Panc1 (cell line): Measurements from ENCODE around the gene DCAF8. TPM values are rescaled to one million over a fixed set of nuclear protein-coding genes. Genes with fewer than 3 reads are reported as not detected.

ENCODE experiments used
- ATAC-seq: fragments of 200-7000 bp; cut with Tn5 transposase; 2 replicates; pipeline ENCODE4 v1.9.1; 2020; ENCODE audit warnings: mild to moderate bottlenecking, moderate library complexity
- BruUV-seq: library from RNA; stranded (reverse); fragments of 400-500 nt; replicated peaks from 2 replicates; lab custom pipeline; 2021; lab: Mats Ljungman, UMichigan
- CTCF ChIA-PET: fragments of 300-600 bp; sonication (Branson Sonifier 250); formaldehyde crosslinking; loops from one replicate; lab custom pipeline; 2022; ENCODE audit warnings: antibody characterized with exemption; lab: Charles Lee
- POLR2A ChIA-PET: fragments of 300-600 bp; sonication (Branson Sonifier 250); formaldehyde crosslinking; loops from one replicate; lab custom pipeline; 2022; ENCODE audit warnings: antibody characterized with exemption; lab: Charles Lee
- DNase-seq: peaks from one replicate; pipeline ENCODE4 v3.0.0-alpha.2; 2010; ENCODE audit warnings: low read depth, low spot score
- H3K27ac ChIP-seq: 2 replicates; pipeline ENCODE4 v1.5.1; 2011; ENCODE audit warnings: mild to moderate bottlenecking, low read length, inconsistent platforms
- H3K27me3 ChIP-seq: fragments of 200-500 bp; sonication (Bioruptor generic); 2 replicates; pipeline ENCODE4 v1.6.0; 2014; ENCODE audit warnings: low read length, inconsistent platforms; ENCODE audit not compliant: control insufficient read depth, insufficient read depth
- H3K36me3 ChIP-seq: fragments of 200-500 bp; sonication (Bioruptor generic); 2 replicates; pipeline ENCODE4 v1.5.1; 2014; ENCODE audit warnings: inconsistent platforms, mild to moderate bottlenecking, low read length, moderate library complexity; ENCODE audit not compliant: control insufficient read depth, insufficient read depth
- H3K4me1 ChIP-seq: 2 replicates; pipeline ENCODE4 v1.5.1; 2011; ENCODE audit warnings: inconsistent platforms, mild to moderate bottlenecking, low read length, moderate library complexity; ENCODE audit not compliant: control insufficient read depth, insufficient read depth
- H3K4me3 ChIP-seq, 2 experiments: 2 replicates each; pipeline ENCODE4 v1.5.1; 2011 to 2012; ENCODE audit warnings: low read depth in 2 of 2, low read length in 2 of 2, mild to moderate bottlenecking in 2 of 2, inconsistent platforms in 1 of 2, moderate library complexity in 1 of 2
- H3K9me3 ChIP-seq: fragments of 200-500 bp; sonication (Bioruptor generic); 2 replicates; pipeline ENCODE4 v1.5.1; 2014; ENCODE audit warnings: low read depth, mild to moderate bottlenecking, inconsistent platforms, low read length, moderate library complexity; ENCODE audit not compliant: control insufficient read depth, insufficient read depth
- POLR2AphosphoS5 ChIP-seq: IDR thresholded peaks from 2 replicates; pipeline ENCODE4 v1.6.1; 2012; ENCODE audit warnings: mild to moderate bottlenecking, low read depth, low read length, moderate library complexity
- SIN3A ChIP-seq: IDR thresholded peaks from 2 replicates; pipeline ENCODE4 v1.6.1; 2012; ENCODE audit warnings: low read depth, mild to moderate bottlenecking, low read length, moderate library complexity, borderline replicate concordance; ENCODE audit not compliant: insufficient read depth
- TCF7L2 ChIP-seq: IDR thresholded peaks from 2 replicates; pipeline ENCODE4 v1.6.1; 2011; ENCODE audit warnings: mild to moderate bottlenecking, low read depth, low read length, inconsistent platforms
- in situ Hi-C: cut with HindIII; loops from 2 replicates; pipeline ENCODE4 v1.10.0; 2016; ENCODE audit warnings: low sequenced_read_pairs, low pct_unique_long_range_greater_than_20kb
- intact Hi-C: fragments of 100-400 bp; cut with micrococcal nuclease; formaldehyde crosslinking; loops from one replicate; pipeline ENCODE4 v1.10.0; 2022; ENCODE audit not compliant: unreplicated experiment
- total RNA-seq: library from RNA; stranded (reverse); gene quantifications from one replicate; pipeline ENCODE4 v1.2.1, GENCODE V29; 2021; ENCODE audit not compliant: unreplicated experiment
- TF ChIP-seq, protein P1 (sequence below), 2 experiments: IDR thresholded peaks; 2 replicates each; pipeline ENCODE4 v1.6.1; 2011 to 2012; ENCODE audit warnings: low read depth in 2 of 2, control low read depth in 1 of 2, low read length in 1 of 2, mild to moderate bottlenecking in 1 of 2, moderate library complexity in 1 of 2; ENCODE audit not compliant: insufficient read depth in 1 of 2
- TF ChIP-seq, protein P2 (sequence below): fragments of 450-650 bp; IDR thresholded peaks from 2 replicates; pipeline ENCODE4 v1.5.1; 2017; ENCODE audit warnings: mild to moderate bottlenecking

DCAF8 gene
- total RNA-seq, 1 experiment from 2014 or later = 127 TPM

DNA sequence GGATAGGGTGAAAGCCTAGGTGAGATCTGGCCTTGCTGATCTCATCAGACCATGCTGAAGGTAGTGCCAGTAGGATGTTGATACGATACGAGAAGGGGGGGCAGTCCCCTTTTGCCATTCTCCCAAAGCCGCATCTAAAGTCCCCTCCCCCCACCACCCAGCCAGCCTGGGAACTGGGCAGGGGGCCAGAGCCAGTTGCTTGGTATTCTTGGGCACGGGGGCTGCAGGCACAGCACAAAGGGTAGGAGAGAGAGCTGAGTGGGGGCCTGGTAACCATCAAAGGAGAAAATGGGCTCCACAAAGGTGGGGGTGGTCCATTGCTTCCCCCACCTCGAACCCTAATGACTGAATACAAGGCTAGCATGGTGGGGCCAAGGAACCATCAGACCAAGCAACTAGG is 51.8 kb downstream of the DCAF8 start:
- no peaks in the 10 kb centered on the region for H3K27me3 ChIP-seq
- ChIA-PET CTCF (no interaction called here), POLR2A (no interaction called here)
- no peak overlapping the region for H3K4me3 ChIP-seq
- no peak for TF ChIP-seq TCF7L2
- TF ChIP-seq POLR2AphosphoS5 = no peak
- TF ChIP-seq, protein P1, sequence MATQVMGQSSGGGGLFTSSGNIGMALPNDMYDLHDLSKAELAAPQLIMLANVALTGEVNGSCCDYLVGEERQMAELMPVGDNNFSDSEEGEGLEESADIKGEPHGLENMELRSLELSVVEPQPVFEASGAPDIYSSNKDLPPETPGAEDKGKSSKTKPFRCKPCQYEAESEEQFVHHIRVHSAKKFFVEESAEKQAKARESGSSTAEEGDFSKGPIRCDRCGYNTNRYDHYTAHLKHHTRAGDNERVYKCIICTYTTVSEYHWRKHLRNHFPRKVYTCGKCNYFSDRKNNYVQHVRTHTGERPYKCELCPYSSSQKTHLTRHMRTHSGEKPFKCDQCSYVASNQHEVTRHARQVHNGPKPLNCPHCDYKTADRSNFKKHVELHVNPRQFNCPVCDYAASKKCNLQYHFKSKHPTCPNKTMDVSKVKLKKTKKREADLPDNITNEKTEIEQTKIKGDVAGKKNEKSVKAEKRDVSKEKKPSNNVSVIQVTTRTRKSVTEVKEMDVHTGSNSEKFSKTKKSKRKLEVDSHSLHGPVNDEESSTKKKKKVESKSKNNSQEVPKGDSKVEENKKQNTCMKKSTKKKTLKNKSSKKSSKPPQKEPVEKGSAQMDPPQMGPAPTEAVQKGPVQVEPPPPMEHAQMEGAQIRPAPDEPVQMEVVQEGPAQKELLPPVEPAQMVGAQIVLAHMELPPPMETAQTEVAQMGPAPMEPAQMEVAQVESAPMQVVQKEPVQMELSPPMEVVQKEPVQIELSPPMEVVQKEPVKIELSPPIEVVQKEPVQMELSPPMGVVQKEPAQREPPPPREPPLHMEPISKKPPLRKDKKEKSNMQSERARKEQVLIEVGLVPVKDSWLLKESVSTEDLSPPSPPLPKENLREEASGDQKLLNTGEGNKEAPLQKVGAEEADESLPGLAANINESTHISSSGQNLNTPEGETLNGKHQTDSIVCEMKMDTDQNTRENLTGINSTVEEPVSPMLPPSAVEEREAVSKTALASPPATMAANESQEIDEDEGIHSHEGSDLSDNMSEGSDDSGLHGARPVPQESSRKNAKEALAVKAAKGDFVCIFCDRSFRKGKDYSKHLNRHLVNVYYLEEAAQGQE (IDR thresholded peaks at IDR 0.05; ENCODE audit: insufficient read depth in 1 of 2, low read depth in 2 of 2, low read length in 1 of 2) = no peak
- TF ChIP-seq, protein P2, sequence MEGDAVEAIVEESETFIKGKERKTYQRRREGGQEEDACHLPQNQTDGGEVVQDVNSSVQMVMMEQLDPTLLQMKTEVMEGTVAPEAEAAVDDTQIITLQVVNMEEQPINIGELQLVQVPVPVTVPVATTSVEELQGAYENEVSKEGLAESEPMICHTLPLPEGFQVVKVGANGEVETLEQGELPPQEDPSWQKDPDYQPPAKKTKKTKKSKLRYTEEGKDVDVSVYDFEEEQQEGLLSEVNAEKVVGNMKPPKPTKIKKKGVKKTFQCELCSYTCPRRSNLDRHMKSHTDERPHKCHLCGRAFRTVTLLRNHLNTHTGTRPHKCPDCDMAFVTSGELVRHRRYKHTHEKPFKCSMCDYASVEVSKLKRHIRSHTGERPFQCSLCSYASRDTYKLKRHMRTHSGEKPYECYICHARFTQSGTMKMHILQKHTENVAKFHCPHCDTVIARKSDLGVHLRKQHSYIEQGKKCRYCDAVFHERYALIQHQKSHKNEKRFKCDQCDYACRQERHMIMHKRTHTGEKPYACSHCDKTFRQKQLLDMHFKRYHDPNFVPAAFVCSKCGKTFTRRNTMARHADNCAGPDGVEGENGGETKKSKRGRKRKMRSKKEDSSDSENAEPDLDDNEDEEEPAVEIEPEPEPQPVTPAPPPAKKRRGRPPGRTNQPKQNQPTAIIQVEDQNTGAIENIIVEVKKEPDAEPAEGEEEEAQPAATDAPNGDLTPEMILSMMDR = no peak
- no peak for TF ChIP-seq SIN3A
- DNase-seq = no peak
- in situ Hi-C loops (no loop called here), intact Hi-C loops (no loop called here)
- H3K9me3 ChIP-seq = no peaks in the 10 kb centered on the region
- H3K36me3 ChIP-seq = peaks cover 13% of the 10 kb centered on the region
- no TSS peak for BruUV-seq
- ATAC-seq = no peak
- no peak overlapping the region for H3K27ac ChIP-seq
- peaks cover 11% of the 10 kb centered on the region for H3K4me1 ChIP-seq

DNA sequence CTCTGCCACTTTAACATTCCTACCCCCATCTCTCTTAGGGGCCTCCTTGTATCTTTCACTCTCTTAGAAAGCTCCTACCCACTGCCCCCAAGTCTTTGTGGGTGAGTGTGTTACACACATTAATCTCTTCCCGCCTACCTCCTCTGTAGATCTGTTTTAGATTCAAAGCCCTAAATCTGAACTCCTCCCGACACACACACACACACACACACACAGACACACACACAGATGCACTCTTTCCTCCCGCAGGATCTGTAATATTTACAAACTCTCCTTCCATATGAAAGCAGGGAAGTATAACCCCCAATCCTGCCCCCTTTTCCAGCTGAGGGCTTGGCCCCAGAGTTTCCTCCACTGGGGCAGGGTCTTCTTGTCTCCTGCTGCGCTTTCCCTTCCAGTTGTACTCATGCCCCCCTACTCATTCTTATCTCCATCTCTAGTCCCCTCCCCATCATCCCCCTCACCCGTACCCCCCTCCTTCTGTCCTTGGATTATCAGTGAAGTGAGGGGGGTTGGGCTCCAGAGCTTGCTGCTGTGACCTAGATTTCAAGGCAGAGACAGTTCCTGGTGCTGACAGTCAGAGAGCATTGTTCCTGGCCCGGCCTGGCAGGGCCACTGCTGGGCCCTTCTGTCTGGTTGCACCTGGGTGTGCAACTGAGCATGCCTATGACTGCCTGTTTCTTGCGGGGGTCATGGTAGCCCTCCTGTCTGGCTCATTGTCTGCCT is 52.9 kb downstream of the DCAF8 start:
- POLR2A ChIA-PET = no interaction called here
- intact Hi-C loops = no loop called here
- peaks cover 11% of the 10 kb centered on the region for H3K36me3 ChIP-seq
- DNase-seq (no peak), ATAC-seq (no peak)
- peaks cover 15% of the 10 kb centered on the region for H3K4me1 ChIP-seq
- CTCF ChIA-PET = interaction anchor here (1.4 kb wide), 1 partner anchor 16 kb away, joined by 3 read pairs; no protein-coding TSS in a partner anchor
- TF ChIP-seq SIN3A = no peak
- TF ChIP-seq, protein P2 = no peak
- no peak for TF ChIP-seq TCF7L2
- TF ChIP-seq, protein P1 (IDR thresholded peaks at IDR 0.05; ENCODE audit: insufficient read depth in 1 of 2, low read depth in 2 of 2, low read length in 1 of 2) = no peak
- TF ChIP-seq POLR2AphosphoS5 = no peak
- in situ Hi-C loops = no loop called here
- no peaks in the 10 kb centered on the region for H3K27me3 ChIP-seq
- no peaks in the 10 kb centered on the region for H3K9me3 ChIP-seq
- H3K4me3 ChIP-seq = no peak overlapping the region
- H3K27ac ChIP-seq = no peak overlapping the region
- no TSS peak for BruUV-seq
